Activated T-helper 17 cell treated with anti-CD3 and anti-CD28 coated beads, Interleukin-2, amount 50 U/mL, for 72 hours (primary cell): ENCODE data around the gene AUP1. TPM values are rescaled to one million over a fixed set of nuclear protein-coding genes. Genes with fewer than 3 reads are reported as not detected.

Experiments used
- ATAC-seq: fragments of 150-1000 bp; cut with Tn5 transposase; replicated peaks from 2 replicates; pipeline ENCODE4 v1.10.0; 2021; ENCODE audit warnings: mild to moderate bottlenecking, moderate library complexity
- H3K27ac Mint-ChIP-seq: one replicate; pipeline ENCODE4 v1.8.0; 2022; ENCODE audit warnings: mixed read lengths
- H3K27me3 Mint-ChIP-seq: one replicate; pipeline ENCODE4 v1.8.0; 2022; ENCODE audit warnings: mixed read lengths
- H3K36me3 Mint-ChIP-seq: one replicate; pipeline ENCODE4 v1.8.0; 2022; ENCODE audit warnings: low read depth, mild to moderate bottlenecking, mixed read lengths
- H3K4me1 Mint-ChIP-seq: one replicate; pipeline ENCODE4 v1.8.0; 2022; ENCODE audit warnings: mixed read lengths
- H3K4me3 Mint-ChIP-seq: one replicate; pipeline ENCODE4 v1.8.0; 2022; ENCODE audit warnings: mild to moderate bottlenecking, mixed read lengths
- H3K9me3 Mint-ChIP-seq: one replicate; pipeline ENCODE4 v1.8.0; 2022; ENCODE audit warnings: mixed read lengths
- total RNA-seq, 2 donors: library from RNA; stranded (reverse); gene quantifications; one replicate each; pipeline ENCODE4 v1.2.3, GENCODE V29; 2022

Gene AUP1
- total RNA-seq, 2 donors from 2014 or later: 72.2 to 116 TPM

GRCh38 chr2:74503506-74504475, 25.7 kb downstream of the AUP1 start:
- ATAC-seq: no peak
- H3K27me3 Mint-ChIP-seq: peaks cover 30% of the 10 kb centered on the region
- peaks cover 40% of the 10 kb centered on the region for H3K36me3 Mint-ChIP-seq
- no peak overlapping the region for H3K27ac Mint-ChIP-seq
- H3K9me3 Mint-ChIP-seq: no peaks in the 10 kb centered on the region
- peak overlapping the region; percentile 69 for H3K4me3 Mint-ChIP-seq
- H3K4me1 Mint-ChIP-seq: peaks cover 27% of the 10 kb centered on the region

- H3K36me3 Mint-ChIP-seq: peaks cover 40% of the 10 kb centered on the region
- peaks cover 34% of the 10 kb centered on the region for H3K4me1 Mint-ChIP-seq
- peak overlapping the region; percentile 69 for H3K4me3 Mint-ChIP-seq
- peaks cover 36% of the 10 kb centered on the region for H3K27me3 Mint-ChIP-seq
- H3K9me3 Mint-ChIP-seq: no peaks in the 10 kb centered on the region
- peak; percentile 42 for ATAC-seq
- H3K27ac Mint-ChIP-seq: no peak overlapping the region
Observed at GRCh38 chr2:74502720-74503505, 26.6 kb downstream of the AUP1 start.

- Mint-ChIP-seq H3K27ac (no peak overlapping the region), H3K36me3 (peaks cover 35% of the 10 kb centered on the region), H3K27me3 (peaks cover 36% of the 10 kb centered on the region), H3K4me1 (peaks cover 30% of the 10 kb centered on the region), H3K9me3 (no peaks in the 10 kb centered on the region), H3K4me3 (peak overlapping the region; percentile 69)
- ATAC-seq: no peak
Observed at GRCh38 chr2:74502147-74502719, 27.3 kb downstream of the AUP1 start.

GRCh38 chr2:74501335-74502071, 28.0 kb downstream of the AUP1 start:
- peaks cover 36% of the 10 kb centered on the region for H3K27me3 Mint-ChIP-seq
- H3K4me1 Mint-ChIP-seq: peaks cover 26% of the 10 kb centered on the region
- no peak overlapping the region for H3K27ac Mint-ChIP-seq
- peak overlapping the region; percentile 69 for H3K4me3 Mint-ChIP-seq
- no peak for ATAC-seq
- no peaks in the 10 kb centered on the region for H3K9me3 Mint-ChIP-seq
- H3K36me3 Mint-ChIP-seq: peaks cover 28% of the 10 kb centered on the region

GRCh38 chr2:74500578-74500946, 28.9 kb downstream of the AUP1 start:
- Mint-ChIP-seq H3K36me3 (peaks cover 18% of the 10 kb centered on the region), H3K9me3 (no peaks in the 10 kb centered on the region), H3K4me1 (peaks cover 24% of the 10 kb centered on the region), H3K27ac (no peak overlapping the region), H3K4me3 (no peak overlapping the region), H3K27me3 (peaks cover 36% of the 10 kb centered on the region)
- ATAC-seq: no peak

GRCh38 chr2:74499940-74500577, 29.4 kb downstream of the AUP1 start:
- no peak overlapping the region for H3K27ac Mint-ChIP-seq
- no peaks in the 10 kb centered on the region for H3K9me3 Mint-ChIP-seq
- ATAC-seq: no peak
- H3K27me3 Mint-ChIP-seq: peaks cover 36% of the 10 kb centered on the region
- no peak overlapping the region for H3K4me3 Mint-ChIP-seq
- peaks cover 13% of the 10 kb centered on the region for H3K36me3 Mint-ChIP-seq
- peaks cover 19% of the 10 kb centered on the region for H3K4me1 Mint-ChIP-seq

- Mint-ChIP-seq H3K9me3 (no peaks in the 10 kb centered on the region), H3K27ac (peak within 1 kb of the TSS; percentile 71), H3K4me1 (peaks cover 12% of the 10 kb centered on the region), H3K36me3 (peaks cover 9% of the 10 kb centered on the region), H3K27me3 (peaks cover 30% of the 10 kb centered on the region), H3K4me3 (peak within 1 kb of the TSS; percentile 85)
- ATAC-seq: peak; percentile 12
Observed at GRCh38 chr2:74499267-74499939, 30.1 kb downstream of the AUP1 start, which contains the start of gene LBX2. Gene LBX2 (minus strand): TSS chr2:74499603. CDS start chr2:74499537, 66 bp downstream.

GRCh38 chr2:74498500-74499266, 30.8 kb downstream of the AUP1 start:
- Mint-ChIP-seq H3K4me1 (peaks cover 11% of the 10 kb centered on the region), H3K27me3 (peaks cover 25% of the 10 kb centered on the region), H3K9me3 (no peaks in the 10 kb centered on the region), H3K27ac (peak overlapping the region; percentile 71), H3K4me3 (peak overlapping the region; percentile 85), H3K36me3 (peaks cover 9% of the 10 kb centered on the region)
- ATAC-seq: peak; percentile 83

GRCh38 chr2:74497777-74498499, 31.6 kb downstream of the AUP1 start:
- no peaks in the 10 kb centered on the region for H3K9me3 Mint-ChIP-seq
- ATAC-seq: peak; percentile 56
- peak overlapping the region; percentile 71 for H3K27ac Mint-ChIP-seq
- H3K4me1 Mint-ChIP-seq: peaks cover 11% of the 10 kb centered on the region
- peaks cover 25% of the 10 kb centered on the region for H3K27me3 Mint-ChIP-seq
- H3K36me3 Mint-ChIP-seq: peaks cover 17% of the 10 kb centered on the region
- H3K4me3 Mint-ChIP-seq: peak overlapping the region; percentile 85

GRCh38 chr2:74496997-74497776, 32.3 kb downstream of the AUP1 start:
- Mint-ChIP-seq H3K9me3 (no peaks in the 10 kb centered on the region), H3K27ac (no peak overlapping the region), H3K36me3 (peaks cover 24% of the 10 kb centered on the region), H3K4me3 (peak overlapping the region; percentile 85), H3K27me3 (peaks cover 25% of the 10 kb centered on the region), H3K4me1 (peaks cover 11% of the 10 kb centered on the region)
- no peak for ATAC-seq

GRCh38 chr2:74495440-74495839, 34.1 kb downstream of the AUP1 start:
- H3K36me3 Mint-ChIP-seq: peaks cover 42% of the 10 kb centered on the region
- peaks cover 17% of the 10 kb centered on the region for H3K27me3 Mint-ChIP-seq
- H3K27ac Mint-ChIP-seq: no peak overlapping the region
- no peak overlapping the region for H3K4me3 Mint-ChIP-seq
- no peak for ATAC-seq
- no peaks in the 10 kb centered on the region for H3K9me3 Mint-ChIP-seq
- peaks cover 11% of the 10 kb centered on the region for H3K4me1 Mint-ChIP-seq
